ENCODE measurements around the gene LILRA2. TPM values are rescaled to one million over a fixed set of nuclear protein-coding genes. Genes with fewer than 3 reads are reported as not detected.
"Not testable (repeated sequence)": the region's sequence is repeated elsewhere in the genome, so short reads cannot be mapped to it uniquely, and the experiment has no call there.

LILRA2 gene
- total and polyA plus RNA-seq, 2 experiments from 2014 or later: not detected

DNA sequence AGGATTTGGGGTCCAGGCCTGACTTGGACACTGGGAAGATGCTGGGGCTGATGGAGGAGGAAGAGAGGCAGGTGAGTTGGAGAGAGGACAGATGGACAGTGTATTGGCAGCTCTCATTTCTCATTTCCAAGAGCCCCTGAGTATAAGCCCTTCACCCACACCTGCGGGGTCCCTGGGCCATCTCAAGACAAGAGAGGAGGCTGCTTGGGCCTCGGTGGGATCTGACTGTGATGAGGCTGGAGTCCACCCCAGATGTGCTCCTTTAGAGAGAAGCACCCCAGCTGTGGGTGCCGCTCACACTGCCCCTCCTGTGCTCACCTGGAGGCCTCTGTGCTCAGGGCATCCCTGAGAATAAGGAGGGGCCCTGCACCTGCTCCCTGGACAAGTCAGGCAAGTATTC is 3.7 kb downstream of the LILRA2 start:
- H3K9me3 Mint-ChIP-seq: peaks cover 87% of the 10 kb centered on the region
- H4K20me1 ChIP-seq (replicated peaks; ENCODE audit: insufficient read depth): no peaks in the 10 kb centered on the region
- H3K4me1 Mint-ChIP-seq: no peaks in the 10 kb centered on the region
- H3K4me3 ChIP-seq: no peak overlapping the region
- H3K4me2 ChIP-seq: no peak overlapping the region
- H3K27me3 Mint-ChIP-seq (ENCODE audit: insufficient read depth, low read depth, poor library complexity): peaks cover 8% of the 10 kb centered on the region
- H3F3A ChIP-seq (replicated peaks; ENCODE audit: low read depth): no peaks in the 10 kb centered on the region
- no peaks in the 10 kb centered on the region for H3K4me1 ChIP-seq (ENCODE audit: insufficient read depth)
- no peak overlapping the region for H3K4me3 Mint-ChIP-seq
- ATAC-seq: no peak
- H3K27ac ChIP-seq (ENCODE audit: low read depth): no peak overlapping the region
- H3K79me2 ChIP-seq (replicated peaks; ENCODE audit: insufficient read depth): no peaks in the 10 kb centered on the region
- no peaks in the 10 kb centered on the region for H3K27me3 ChIP-seq (ENCODE audit: insufficient read depth)
- no peaks in the 10 kb centered on the region for H3K9me2 ChIP-seq (ENCODE audit: insufficient read depth)
- no peak for TF ChIP-seq NANOG (IDR thresholded peaks at IDR 0.05; ENCODE audit: borderline replicate concordance)
- TF ChIP-seq EZH2phosphoT487 (IDR thresholded peaks at IDR 0.05; ENCODE audit: unreplicated experiment): no peak
- TF ChIP-seq, protein P1, sequence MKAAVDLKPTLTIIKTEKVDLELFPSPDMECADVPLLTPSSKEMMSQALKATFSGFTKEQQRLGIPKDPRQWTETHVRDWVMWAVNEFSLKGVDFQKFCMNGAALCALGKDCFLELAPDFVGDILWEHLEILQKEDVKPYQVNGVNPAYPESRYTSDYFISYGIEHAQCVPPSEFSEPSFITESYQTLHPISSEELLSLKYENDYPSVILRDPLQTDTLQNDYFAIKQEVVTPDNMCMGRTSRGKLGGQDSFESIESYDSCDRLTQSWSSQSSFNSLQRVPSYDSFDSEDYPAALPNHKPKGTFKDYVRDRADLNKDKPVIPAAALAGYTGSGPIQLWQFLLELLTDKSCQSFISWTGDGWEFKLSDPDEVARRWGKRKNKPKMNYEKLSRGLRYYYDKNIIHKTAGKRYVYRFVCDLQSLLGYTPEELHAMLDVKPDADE (IDR thresholded peaks at IDR 0.05): no peak
- TF ChIP-seq, protein P2, sequence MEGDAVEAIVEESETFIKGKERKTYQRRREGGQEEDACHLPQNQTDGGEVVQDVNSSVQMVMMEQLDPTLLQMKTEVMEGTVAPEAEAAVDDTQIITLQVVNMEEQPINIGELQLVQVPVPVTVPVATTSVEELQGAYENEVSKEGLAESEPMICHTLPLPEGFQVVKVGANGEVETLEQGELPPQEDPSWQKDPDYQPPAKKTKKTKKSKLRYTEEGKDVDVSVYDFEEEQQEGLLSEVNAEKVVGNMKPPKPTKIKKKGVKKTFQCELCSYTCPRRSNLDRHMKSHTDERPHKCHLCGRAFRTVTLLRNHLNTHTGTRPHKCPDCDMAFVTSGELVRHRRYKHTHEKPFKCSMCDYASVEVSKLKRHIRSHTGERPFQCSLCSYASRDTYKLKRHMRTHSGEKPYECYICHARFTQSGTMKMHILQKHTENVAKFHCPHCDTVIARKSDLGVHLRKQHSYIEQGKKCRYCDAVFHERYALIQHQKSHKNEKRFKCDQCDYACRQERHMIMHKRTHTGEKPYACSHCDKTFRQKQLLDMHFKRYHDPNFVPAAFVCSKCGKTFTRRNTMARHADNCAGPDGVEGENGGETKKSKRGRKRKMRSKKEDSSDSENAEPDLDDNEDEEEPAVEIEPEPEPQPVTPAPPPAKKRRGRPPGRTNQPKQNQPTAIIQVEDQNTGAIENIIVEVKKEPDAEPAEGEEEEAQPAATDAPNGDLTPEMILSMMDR (conservative IDR thresholded peaks at IDR 0.05; ENCODE audit: low read depth in 2 of 2): no peak
- TF ChIP-seq JUNB (IDR thresholded peaks at IDR 0.05; ENCODE audit: unreplicated experiment): no peak
- no peak for TF ChIP-seq CREB1 (CRISPR knock-in tag; IDR thresholded peaks at IDR 0.05; ENCODE audit: low read depth)
- no peak for TF ChIP-seq ZNF331 (CRISPR knock-in tag; IDR thresholded peaks at IDR 0.05; ENCODE audit: low read depth)
- H2AFZ ChIP-seq: no peak overlapping the region
- H3K36me3 ChIP-seq (ENCODE audit: insufficient read depth): no peaks in the 10 kb centered on the region
- H3K27ac Mint-ChIP-seq: no peak overlapping the region
- no peak for DNase-seq (ENCODE audit: low spot score)
- peaks cover 23% of the 10 kb centered on the region; the same call in 2 of the 3 replicates for H3K36me3 Mint-ChIP-seq (ENCODE audit: low read depth)

DNA sequence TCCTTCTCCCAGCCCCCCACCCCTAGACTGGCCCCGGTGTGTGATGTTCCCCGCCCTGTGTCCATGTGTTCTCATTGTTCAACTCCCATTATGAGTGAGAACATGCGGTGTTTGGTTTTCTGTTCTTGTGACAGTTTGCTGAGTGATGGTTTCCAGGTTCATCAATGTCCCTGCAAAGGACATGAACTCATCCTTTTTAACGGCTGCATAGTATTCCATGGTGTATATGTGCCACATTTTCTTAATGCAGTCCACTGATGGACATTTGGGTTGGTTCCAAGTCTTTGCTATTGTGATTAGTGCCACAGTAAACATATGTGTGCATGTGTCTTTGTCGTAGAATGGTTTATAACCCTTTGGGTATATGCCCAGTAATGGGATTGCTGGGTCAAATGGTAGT is 4.7 kb downstream of the LILRA2 start:
- H3K27me3 ChIP-seq (ENCODE audit: insufficient read depth); H3F3A ChIP-seq (replicated peaks; ENCODE audit: low read depth); H3K4me2 ChIP-seq; H3K27me3 Mint-ChIP-seq (ENCODE audit: insufficient read depth, low read depth, poor library complexity); H3K4me1 Mint-ChIP-seq; H3K27ac ChIP-seq (ENCODE audit: low read depth); DNase-seq (ENCODE audit: low spot score); ATAC-seq; H2AFZ ChIP-seq; H3K4me3 Mint-ChIP-seq; H3K36me3 ChIP-seq (ENCODE audit: insufficient read depth); H3K9me2 ChIP-seq (ENCODE audit: insufficient read depth); H4K20me1 ChIP-seq (replicated peaks; ENCODE audit: insufficient read depth); H3K79me2 ChIP-seq (replicated peaks; ENCODE audit: insufficient read depth); H3K4me1 ChIP-seq (ENCODE audit: insufficient read depth); H3K4me3 ChIP-seq; H3K27ac Mint-ChIP-seq: not testable (repeated sequence)
- Mint-ChIP-seq H3K36me3 (ENCODE audit: low read depth) (peaks cover 15% of the 10 kb centered on the region; the same call in 2 of the 3 replicates), H3K9me3 (peaks cover 87% of the 10 kb centered on the region)

DNA sequence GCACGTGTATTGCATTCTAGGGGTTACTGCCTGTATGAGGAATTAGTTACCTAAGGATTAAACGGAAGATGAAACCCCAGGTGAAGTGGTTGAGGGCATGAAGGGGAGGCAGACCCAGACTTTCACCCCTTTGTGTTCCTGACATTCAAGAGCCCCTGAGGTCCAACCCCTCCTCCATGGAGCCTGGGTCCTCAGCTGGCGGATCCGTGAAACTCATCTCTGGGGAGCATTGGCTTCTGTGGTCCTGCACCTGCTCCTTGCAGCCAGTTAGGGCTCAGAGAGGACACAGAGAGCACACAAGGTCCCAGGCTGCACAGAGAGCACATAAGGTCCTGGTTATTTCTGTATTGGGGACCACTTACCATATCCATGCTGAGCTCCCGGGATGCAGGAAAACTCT is 12.8 kb downstream of the LILRA2 start:
- H3K36me3 Mint-ChIP-seq (ENCODE audit: low read depth): peaks cover 37% of the 10 kb centered on the region
- no peaks in the 10 kb centered on the region for H3K4me1 ChIP-seq (ENCODE audit: insufficient read depth)
- no peaks in the 10 kb centered on the region for H3K27me3 ChIP-seq (ENCODE audit: insufficient read depth)
- H3K4me3 Mint-ChIP-seq: no peak overlapping the region
- no peaks in the 10 kb centered on the region for H3K9me2 ChIP-seq (ENCODE audit: insufficient read depth)
- ATAC-seq (no peak), DNase-seq (ENCODE audit: low spot score) (no peak)
- no peaks in the 10 kb centered on the region for H3K4me1 Mint-ChIP-seq
- no peak overlapping the region for H2AFZ ChIP-seq
- H3K27ac Mint-ChIP-seq: no peak overlapping the region
- H3K27ac ChIP-seq (ENCODE audit: low read depth): no peak overlapping the region
- no peak overlapping the region for H3K4me3 ChIP-seq
- peaks cover 9% of the 10 kb centered on the region for H3K27me3 Mint-ChIP-seq (ENCODE audit: insufficient read depth, low read depth, poor library complexity)
- H3F3A ChIP-seq (replicated peaks; ENCODE audit: low read depth): no peaks in the 10 kb centered on the region
- no peaks in the 10 kb centered on the region for H4K20me1 ChIP-seq (replicated peaks; ENCODE audit: insufficient read depth)
- peaks cover 99% of the 10 kb centered on the region for H3K9me3 Mint-ChIP-seq
- no peaks in the 10 kb centered on the region for H3K79me2 ChIP-seq (replicated peaks; ENCODE audit: insufficient read depth)
- H3K36me3 ChIP-seq (ENCODE audit: insufficient read depth): no peaks in the 10 kb centered on the region
- no peak overlapping the region for H3K4me2 ChIP-seq
- TF ChIP-seq, protein P3, sequence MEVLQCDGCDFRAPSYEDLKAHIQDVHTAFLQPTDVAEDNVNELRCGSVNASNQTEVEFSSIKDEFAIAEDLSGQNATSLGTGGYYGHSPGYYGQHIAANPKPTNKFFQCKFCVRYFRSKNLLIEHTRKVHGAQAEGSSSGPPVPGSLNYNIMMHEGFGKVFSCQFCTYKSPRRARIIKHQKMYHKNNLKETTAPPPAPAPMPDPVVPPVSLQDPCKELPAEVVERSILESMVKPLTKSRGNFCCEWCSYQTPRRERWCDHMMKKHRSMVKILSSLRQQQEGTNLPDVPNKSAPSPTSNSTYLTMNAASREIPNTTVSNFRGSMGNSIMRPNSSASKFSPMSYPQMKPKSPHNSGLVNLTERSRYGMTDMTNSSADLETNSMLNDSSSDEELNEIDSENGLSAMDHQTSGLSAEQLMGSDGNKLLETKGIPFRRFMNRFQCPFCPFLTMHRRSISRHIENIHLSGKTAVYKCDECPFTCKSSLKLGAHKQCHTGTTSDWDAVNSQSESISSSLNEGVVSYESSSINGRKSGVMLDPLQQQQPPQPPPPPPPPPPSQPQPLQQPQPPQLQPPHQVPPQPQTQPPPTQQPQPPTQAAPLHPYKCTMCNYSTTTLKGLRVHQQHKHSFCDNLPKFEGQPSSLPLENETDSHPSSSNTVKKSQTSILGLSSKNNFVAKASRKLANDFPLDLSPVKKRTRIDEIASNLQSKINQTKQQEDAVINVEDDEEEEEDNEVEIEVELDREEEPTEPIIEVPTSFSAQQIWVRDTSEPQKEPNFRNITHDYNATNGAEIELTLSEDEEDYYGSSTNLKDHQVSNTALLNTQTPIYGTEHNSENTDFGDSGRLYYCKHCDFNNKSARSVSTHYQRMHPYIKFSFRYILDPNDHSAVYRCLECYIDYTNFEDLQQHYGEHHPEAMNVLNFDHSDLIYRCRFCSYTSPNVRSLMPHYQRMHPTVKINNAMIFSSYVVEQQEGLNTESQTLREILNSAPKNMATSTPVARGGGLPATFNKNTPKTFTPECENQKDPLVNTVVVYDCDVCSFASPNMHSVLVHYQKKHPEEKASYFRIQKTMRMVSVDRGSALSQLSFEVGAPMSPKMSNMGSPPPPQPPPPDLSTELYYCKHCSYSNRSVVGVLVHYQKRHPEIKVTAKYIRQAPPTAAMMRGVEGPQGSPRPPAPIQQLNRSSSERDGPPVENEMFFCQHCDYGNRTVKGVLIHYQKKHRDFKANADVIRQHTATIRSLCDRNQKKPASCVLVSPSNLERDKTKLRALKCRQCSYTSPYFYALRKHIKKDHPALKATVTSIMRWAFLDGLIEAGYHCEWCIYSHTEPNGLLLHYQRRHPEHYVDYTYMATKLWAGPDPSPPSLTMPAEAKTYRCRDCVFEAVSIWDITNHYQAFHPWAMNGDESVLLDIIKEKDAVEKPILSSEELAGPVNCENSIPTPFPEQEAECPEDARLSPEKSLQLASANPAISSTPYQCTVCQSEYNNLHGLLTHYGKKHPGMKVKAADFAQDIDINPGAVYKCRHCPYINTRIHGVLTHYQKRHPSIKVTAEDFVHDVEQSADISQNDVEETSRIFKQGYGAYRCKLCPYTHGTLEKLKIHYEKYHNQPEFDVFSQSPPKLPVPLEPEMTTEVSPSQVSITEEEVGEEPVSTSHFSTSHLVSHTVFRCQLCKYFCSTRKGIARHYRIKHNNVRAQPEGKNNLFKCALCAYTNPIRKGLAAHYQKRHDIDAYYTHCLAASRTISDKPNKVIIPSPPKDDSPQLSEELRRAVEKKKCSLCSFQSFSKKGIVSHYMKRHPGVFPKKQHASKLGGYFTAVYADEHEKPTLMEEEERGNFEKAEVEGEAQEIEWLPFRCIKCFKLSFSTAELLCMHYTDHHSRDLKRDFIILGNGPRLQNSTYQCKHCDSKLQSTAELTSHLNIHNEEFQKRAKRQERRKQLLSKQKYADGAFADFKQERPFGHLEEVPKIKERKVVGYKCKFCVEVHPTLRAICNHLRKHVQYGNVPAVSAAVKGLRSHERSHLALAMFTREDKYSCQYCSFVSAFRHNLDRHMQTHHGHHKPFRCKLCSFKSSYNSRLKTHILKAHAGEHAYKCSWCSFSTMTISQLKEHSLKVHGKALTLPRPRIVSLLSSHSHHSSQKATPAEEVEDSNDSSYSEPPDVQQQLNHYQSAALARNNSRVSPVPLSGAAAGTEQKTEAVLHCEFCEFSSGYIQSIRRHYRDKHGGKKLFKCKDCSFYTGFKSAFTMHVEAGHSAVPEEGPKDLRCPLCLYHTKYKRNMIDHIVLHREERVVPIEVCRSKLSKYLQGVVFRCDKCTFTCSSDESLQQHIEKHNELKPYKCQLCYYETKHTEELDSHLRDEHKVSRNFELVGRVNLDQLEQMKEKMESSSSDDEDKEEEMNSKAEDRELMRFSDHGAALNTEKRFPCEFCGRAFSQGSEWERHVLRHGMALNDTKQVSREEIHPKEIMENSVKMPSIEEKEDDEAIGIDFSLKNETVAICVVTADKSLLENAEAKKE (CRISPR knock-in tag; IDR thresholded peaks at IDR 0.05): no peak
- TF ChIP-seq JUNB (IDR thresholded peaks at IDR 0.05; ENCODE audit: unreplicated experiment): no peak
